Left colon (tissue), 2 donors: ENCODE results near the gene PAWR. TPM values are rescaled to one million over a fixed set of nuclear protein-coding genes. Genes with fewer than 3 reads are reported as not detected.
"Not testable (repeated sequence)": the region's sequence is repeated elsewhere in the genome, so short reads cannot be mapped to it uniquely, and the experiment has no call there.

Experiments used
- ATAC-seq: fragments of 200-7000 bp; cut with Tn5 transposase; one replicate; pipeline ENCODE4 v1.9.1; 2020; ENCODE audit warnings: mild to moderate bottlenecking, moderate library complexity
- DNase-seq, 2 donors: peaks; one replicate each; pipeline ENCODE4 v3.0.0-alpha.2; 2020
- intact Hi-C, 2 donors: fragments of 100-400 bp; cut with DNase I in 1 of 2; cut with micrococcal nuclease in 1 of 2; formaldehyde crosslinking; loops; one replicate each; pipeline versions ENCODE4 v1.11.2 to v1.14.0; 2022; cut with DNase I, micrococcal nuclease
- total RNA-seq, 2 donors: library from RNA; stranded (reverse); fragmentation: NEBNext Ultra II Directional; extraction: Animal tissue kit (Norgen Biotek cat#: 25700); gene quantifications; one replicate each; pipeline ENCODE4 v1.2.1, GENCODE V29; 2021
- donor health status: DM: no; HTN: no; CAD: no.
- donor health status: DM: yes; HTN: yes; CAD: no.

PAWR gene
- total RNA-seq, 2 donors from 2014 or later: 146 to 151 TPM

DNA sequence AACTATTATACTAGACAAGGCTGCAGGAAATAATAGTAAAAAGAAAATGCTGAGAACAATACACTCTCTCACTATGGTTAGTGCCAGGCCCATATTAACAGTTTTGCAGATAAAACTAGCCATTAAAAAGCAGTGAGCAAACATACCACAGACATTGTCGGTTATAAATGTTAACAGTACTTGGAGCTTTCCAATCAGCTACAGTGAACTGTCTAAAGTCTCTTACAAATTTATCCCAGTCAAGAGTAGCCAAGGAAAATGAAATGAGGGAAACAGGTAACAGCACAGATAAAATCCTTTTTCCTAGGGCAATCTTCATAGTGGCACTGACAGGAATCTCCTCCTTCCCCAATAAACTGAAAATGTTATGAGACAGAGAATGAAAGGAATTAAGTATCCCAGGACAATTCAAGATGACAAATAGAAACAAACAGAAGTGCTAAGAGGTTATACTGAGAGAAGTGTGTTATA, 30.8 kb downstream of the PAWR start:
- peak; percentile 97 for ATAC-seq
- no peak for DNase-seq
- intact Hi-C loops: no loop called here

DNA sequence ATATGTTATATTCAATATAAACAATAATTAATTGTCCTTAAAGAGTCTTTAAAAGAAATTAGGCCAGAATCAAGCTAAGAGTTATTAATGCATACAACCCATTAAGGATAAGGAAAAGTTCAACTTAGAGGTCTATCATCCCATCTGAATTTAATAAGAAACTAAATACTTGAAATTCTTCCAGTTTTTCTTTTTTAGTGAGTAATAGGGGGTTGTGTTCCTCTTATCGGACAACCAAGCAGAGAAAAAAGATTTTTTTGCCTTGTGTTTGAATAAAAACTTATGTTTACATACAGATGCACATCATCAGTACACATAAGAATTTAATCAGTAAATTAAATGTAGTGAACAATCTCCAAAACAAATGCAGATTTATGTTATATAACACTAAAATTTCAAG, 32.5 kb downstream of the PAWR start:
- DNase-seq: no peak
- intact Hi-C loops: no loop called here
- no peak for ATAC-seq

DNA sequence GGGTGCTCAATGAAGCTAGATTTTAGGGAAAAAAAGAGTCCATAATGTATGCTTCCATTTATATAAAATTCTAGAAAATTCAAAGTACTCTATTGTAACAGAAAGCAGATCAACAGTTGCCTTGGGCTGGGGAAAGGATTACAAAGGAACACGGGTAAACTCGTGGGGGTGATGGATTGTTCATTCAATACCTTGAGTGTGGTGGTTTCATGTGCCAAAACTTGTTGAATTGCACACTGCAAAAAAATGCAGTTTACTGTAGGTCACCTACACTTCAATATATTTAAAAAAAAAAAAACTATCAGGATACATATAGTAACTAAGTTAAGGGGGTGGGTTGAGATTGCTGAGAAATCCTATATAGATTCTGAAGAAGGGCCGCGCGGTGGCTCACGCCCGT, 33.6 kb downstream of the PAWR start:
- no peak for DNase-seq
- intact Hi-C loops: no loop called here
- no peak for ATAC-seq

DNA sequence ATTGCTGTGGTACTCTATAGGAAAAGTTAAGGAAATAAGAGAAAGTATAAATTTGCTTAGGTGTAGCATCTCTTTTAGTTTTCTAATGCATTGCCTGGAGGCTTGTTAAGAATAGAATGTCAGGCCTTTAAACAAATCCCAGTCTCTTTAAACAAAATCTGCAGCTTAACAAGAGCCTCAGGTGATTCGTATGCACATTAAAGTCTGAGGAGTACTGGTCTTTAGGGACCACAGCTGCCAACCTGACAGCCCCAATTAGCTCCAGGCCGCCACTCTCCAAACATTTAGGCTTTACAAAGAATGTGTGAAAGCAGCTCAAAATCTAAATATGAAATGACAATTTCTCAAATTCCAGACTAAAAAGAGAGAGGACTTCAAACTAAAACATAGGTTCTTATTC, 35.7 kb downstream of the PAWR start:
- ATAC-seq (no peak), DNase-seq (no peak)
- intact Hi-C loops: no loop called here

DNA sequence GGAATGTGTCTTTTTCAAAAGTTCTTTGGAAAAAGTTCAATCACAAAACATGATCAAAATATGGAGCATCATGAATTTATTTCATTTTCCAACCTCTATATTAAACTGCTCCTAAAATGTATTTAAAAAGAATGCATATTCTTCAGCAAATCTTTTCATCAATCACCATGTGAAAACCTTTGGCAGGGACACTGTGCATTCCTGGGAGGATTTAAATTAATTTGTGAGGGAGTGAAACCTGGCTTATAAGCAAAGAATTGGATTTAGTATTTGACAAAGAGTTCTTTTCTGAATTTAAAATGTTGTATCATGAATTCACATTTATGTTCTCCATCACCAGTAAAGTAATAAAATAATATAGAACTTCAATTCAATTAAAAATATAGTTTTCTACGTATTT, 38.2 kb downstream of the PAWR start:
- DNase-seq (no peak), ATAC-seq (no peak)
- intact Hi-C loops: no loop called here

DNA sequence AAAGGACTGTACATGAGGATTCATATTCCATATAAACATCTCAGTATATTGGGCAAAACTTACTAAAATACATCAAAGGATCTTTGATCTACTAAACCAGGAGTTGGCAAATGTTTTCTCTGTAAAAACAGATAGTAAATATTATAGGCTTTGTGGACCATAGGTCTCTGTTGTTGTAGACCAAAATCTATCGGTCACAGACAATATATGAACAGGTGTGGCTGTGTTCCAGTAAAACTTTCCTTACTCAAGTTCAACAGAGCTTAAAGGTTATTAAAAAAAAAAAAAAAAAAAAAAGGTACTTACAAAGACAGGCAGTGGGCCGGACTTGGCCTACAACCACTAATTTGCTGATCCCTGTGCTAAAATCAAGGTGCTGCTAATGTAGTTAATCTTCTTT, 40.3 kb downstream of the PAWR start:
- ATAC-seq (peak; percentile 76), DNase-seq (peak in 1 of 2 donors; percentile 25)
- intact Hi-C loops: no loop called here

DNA sequence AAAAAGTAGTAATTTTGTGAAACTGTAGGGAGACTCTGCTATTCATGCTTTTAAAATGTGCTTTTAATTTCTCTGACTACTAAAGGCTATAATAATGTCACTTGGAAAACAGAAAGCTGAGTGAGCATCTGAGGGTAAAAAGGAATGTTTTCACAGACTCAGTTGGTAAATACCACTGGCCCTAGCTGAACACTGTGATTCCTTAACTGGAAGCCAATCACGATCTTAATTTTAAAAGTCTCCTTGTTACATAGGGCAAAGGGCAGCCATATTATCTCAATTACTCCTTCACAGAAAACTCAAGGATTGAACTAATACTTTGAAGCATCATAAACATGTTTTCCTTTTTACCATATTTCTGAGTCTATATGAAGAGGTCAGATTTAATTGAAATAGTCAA, 41.9 kb downstream of the PAWR start:
- intact Hi-C loops: no loop called here
- DNase-seq (no peak), ATAC-seq (peak; percentile 56)

DNA sequence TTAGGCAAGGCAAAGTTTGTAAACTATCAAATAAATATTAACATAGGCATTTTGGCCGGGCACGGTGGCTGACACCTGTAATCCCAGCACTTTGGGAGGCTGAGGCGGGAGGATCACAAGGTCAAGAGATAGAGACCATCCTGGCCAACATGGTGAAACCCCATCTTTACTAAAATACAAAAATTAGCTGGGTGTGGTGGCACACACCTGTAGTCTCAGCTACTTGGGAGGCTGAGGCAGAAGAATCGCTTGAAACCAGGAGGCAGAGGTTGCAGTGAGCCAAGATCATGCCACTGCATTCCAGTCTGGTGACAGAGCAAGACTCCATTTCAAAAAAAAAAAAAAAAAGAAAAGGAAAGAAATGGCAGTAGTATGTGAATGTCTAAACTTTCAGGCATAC, 43.9 kb downstream of the PAWR start:
- DNase-seq, intact Hi-C loops, ATAC-seq: not testable (repeated sequence)

DNA sequence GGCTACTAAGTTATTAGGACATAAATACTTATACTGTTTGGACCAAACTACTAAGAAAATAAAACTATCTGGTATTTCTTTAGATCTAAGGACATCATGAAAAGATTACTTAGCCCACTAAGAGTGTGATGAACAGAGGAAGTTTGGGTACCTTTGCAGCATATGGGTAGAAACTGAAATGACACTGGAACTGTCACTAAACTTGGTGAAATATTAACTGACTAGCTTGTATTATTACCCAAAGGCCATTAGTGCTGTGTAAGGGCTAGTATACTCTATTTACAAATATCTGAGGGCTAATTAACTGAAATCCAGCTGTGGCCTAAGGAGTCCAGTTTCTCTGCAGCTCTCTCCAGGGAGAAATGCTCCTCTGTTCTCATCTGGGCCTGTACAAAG, 45.5 kb downstream of the PAWR start:
- ATAC-seq (no peak), DNase-seq (no peak)
- intact Hi-C loops: no loop called here

DNA sequence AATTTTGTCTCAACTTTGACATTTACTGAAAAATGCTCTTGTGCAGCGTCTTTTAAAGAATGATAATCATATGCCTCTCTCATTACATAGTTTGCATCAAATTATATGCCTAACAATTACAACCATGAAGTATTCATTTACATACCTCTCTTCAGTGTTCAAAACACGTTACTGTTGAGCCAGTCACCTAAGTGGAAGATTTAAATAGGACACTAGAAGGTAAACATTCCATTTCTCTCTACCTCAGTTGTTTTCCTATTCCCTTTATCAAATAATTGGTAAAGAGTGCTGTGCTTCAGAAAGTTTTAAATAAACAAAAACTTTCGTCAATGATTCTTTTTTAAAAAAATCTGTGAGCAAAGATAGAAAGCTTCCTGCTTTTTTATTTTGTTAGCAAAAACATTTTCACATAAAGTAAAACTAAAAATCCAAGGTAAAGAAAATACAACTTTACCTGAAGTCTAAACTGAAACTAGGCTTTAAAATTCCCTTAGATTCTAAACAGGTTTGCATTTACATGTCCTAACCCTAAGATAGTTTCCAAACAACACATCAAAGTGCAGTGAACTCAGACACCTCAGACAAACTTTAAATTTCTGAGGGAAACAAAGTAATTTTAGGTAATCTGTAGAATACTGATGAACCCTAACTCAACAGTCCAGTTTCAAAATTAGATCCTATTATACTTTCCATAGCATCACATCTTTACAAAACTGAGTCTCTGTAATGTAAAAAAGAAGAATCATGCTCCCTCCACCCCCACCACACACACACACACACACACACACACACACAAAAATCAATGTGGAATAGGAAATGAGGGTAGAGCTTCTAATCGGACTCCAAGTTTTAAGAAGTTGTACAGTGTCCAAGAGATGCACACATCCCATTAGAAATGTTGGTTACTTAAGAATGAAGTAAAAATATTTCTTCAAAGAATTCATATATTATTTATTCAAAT, 46.2 kb downstream of the PAWR start:
- ATAC-seq: no peak
- intact Hi-C loops: no loop called here
- DNase-seq: no peak

DNA sequence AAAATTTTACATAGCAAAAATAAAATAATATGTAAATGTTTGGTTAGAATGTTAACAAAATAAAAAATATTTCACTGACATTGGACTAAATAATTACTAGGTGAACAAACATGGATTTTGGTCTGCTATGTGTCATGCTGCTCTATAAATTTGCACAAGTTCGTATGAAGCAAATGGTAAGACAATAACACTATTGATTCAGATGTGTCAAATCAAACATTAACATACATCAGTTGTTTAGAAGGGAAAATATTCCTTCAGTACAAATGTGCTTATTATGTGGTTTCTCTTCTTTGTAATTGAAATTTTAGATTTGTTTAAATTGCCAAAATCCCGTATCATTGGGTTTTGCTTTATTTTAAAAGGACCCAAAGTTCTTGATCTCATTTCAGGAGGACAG, 46.9 kb downstream of the PAWR start:
- intact Hi-C loops: no loop called here
- ATAC-seq: peak; percentile 39
- no peak for DNase-seq

DNA sequence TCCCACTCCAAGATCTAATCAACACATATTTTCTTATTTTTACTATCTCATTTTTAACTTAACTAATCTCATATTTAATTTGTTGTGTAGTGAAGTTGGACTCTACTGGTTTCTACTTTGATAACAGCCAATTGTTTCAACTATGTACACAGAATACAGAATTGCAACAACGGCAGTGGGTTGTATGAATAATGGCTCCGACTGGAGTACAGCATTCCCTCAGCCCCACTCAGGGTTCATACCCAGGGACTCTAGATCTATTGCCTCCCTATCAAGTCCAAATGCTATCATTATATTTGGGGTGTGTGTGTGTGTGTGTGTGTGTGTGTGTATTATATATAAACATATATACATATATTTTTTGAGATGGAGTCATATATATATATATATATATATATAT, 52.3 kb downstream of the PAWR start:
- no peak for DNase-seq
- intact Hi-C loops: no loop called here
- no peak for ATAC-seq

DNA sequence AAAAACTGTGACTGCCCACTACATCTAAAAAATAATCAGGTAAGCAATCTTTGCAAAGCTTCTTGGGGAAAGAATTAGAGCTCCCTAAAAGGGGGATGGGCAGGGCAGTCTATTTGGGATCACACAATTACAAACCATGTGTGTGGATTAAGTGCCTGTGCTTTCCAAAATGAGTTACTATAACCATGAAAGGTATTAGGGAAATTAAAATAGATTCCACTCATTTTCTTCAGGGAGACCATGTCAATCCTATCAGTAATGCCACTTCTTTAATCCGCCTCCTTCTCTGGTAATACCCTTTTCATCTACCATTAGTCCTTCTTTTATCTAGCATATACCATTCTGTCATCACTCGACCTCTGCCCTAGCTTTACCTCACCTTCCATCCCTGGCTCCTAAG, 53.7 kb downstream of the PAWR start:
- no peak for ATAC-seq
- DNase-seq: no peak
- intact Hi-C loops: no loop called here

DNA sequence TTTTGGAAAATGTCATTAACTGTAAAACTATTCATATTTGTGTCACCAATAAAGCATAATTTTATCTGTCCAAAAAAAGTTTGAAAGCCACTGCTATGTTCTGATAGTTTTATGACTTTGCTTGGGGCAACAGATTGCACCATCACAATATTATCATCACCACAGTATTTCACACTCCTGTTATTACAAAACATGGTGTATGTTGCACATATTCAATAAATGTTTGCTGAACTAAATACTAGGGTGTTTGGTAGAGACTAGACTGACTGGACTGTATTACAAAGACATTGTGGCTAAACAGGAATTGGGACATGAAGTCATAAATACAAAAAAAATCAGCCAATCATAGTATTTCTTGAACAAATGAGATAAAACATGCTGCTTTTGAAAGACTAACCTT, 55.1 kb downstream of the PAWR start:
- intact Hi-C loops: no loop called here
- ATAC-seq (no peak), DNase-seq (no peak)

DNA sequence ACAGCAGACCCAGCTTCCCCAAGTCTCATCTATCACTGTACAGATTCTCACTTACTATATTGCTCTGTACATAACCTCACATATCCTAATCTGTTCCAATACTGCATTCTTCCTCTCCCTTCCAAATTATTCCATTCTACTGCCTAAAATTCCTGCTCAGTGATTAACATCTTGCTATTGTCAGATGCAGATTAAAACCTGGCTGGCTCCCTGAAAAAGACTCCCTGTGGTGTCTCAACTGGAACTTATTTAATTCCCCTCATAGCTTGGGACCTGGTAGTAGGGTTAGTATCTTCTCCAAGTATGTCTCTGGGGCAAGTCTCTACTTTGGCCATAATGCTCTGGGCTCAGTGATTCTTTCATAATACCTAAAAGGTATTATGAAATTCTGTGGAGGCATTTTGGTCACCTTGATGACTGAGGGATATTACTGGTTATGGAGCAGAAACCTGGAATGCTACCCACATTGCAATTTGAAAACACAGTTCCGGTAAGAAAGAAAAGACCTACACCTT, 55.8 kb downstream of the PAWR start:
- DNase-seq: no peak
- intact Hi-C loops: no loop called here
- ATAC-seq: no peak

DNA sequence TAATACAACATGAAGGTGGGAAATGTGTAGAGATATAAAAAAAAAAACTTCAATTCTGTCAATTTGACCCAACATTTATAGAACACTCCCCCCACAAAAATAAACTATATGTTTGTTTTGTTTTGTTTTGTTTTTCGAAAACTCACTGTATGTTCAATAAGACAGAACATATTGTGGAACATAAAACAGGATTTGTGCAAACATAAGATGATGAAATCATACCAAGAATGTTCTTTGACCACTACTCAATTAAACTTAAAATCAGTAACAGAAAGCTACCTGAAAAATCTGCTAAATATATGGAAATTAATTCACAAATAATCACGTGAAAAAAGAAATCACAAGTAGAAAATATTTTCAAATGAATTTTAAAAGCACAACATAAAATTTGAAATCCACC, 61.2 kb downstream of the PAWR start:
- no peak for DNase-seq
- no peak for ATAC-seq
- intact Hi-C loops: no loop called here

DNA sequence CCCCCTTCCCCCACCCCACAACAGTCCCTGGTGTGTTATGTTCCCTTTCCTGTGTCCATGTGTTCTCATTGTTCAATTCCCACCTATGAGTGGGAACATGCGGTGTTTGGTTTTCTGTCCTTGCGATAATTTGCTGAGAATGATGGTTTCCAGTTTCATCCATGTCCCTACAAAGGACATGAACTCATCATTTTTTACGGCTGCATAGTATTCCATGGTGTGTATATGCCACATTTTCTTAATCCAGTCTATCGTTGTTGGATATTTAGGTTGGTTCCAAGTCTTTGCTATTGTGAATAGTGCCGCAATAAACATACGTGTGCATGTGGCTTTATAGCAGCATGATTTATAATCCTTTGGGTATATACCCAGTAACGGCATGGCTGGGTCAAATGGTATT, 64.0 kb downstream of the PAWR start:
- intact Hi-C loops, DNase-seq, ATAC-seq: not testable (repeated sequence)

DNA sequence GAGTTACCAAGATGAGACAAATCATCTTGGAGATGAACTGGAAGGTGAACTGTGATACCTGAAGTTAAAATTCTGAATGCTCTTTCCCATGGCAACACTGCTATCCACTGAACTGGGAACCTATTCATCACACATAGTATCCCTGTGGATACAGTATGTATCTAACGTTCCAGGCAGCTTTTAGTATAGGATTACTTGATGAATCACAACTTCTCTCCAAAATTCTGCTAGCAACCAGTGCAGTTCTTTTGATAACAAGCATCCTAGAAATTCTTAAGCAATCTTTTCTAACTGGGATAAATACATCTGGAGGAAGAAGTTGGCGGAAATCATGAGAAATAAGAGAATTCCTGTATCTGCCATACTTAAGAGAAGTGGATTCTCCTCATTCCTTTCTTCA, 66.4 kb downstream of the PAWR start:
- no peak for ATAC-seq
- intact Hi-C loops: no loop called here
- DNase-seq: no peak

DNA sequence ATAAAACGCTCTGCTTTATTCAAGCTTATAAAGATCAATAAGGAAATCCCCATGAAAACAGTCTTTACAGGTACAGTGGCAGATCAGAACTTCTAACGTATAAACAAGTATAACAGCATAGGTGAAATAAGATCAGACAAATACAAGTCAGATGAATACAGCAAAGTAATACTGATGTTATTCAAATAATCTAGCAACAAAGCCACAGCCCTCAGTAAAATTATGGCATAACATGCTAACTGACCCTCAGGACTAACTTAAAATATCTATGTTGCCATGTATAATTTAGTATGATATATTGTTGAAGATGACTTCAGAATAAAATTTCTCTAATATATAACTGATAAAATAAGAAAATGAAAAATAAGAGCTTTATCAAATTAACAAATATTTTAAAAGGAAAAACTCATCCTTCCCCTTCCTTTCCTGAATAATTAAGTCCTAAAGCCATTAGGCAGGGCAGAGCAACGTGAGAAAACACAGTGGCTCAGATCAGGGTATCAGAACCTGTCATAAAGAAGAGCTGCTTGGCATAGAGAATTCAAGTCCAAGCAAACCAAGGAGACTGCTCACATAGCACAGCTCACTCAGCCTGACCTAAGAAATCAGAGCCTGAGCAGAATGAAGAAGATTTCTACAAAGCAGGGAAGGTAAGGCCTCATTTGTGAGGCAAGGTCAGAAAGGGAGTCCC, 70.7 kb downstream of the PAWR start:
- ATAC-seq: no peak

DNA sequence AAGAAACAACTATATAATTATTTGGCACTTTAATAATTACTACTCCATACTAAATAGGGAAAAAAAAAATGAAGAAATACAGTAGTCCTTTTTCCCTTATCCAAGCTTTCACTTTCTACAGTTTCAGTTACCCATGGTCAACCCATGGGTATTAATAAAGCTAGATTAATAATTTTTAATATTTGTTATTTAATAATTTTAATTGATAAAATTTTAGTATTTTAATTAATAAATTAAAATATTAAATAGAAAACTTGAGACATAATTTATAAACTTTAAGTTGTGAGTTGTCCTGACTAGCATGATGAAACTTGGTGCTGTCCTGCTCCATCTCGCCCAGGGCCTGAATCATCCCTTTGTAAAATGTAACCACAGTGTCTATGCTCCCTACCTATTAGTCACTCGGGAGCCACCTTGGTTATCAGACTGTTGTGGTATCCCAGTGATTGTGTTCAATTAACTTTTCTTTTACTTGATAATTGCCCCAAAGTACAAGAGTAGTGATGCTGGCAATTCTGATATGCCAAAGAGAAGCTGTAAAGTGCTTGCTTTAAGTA, 71.8 kb downstream of the PAWR start:
- DNase-seq (no peak), ATAC-seq (no peak)
- intact Hi-C loops: no loop called here

More for the DNA sequence above, 70.7 kb downstream of the PAWR start:
- intact Hi-C loops: no loop called here
- no peak for DNase-seq
